Heart right ventricle (tissue), 16 donors: ENCODE data around the gene GARRE1. TPM values are rescaled to one million over a fixed set of nuclear protein-coding genes. Genes with fewer than 3 reads are reported as not detected.

Experiments used
- ATAC-seq, 8 donors: fragments of 200-7000 bp; cut with Tn5 transposase; one replicate each; pipeline ENCODE4 v1.9.1; 2020; ENCODE audit warnings: mild to moderate bottlenecking in 8 of 8, moderate library complexity in 8 of 8, moderate number of reproducible peaks in 1 of 8
- DNase-seq, 2 donors: peaks; one replicate each; pipeline ENCODE4 v3.0.0-alpha.2; 2020
- H3K27ac ChIP-seq, 10 donors: fragments of 200-600 bp; sonication (generic) in 2 of 10; one replicate each; pipeline versions ENCODE4 v1.5.0 to v1.8.0; 2020 to 2022; ENCODE audit warnings: mild to moderate bottlenecking in 3 of 10
- H3K27me3 ChIP-seq, 7 donors: fragments of 200-600 bp; one replicate each; pipeline ENCODE4 v1.8.0; 2021 to 2022; ENCODE audit warnings: mild to moderate bottlenecking in 2 of 7
- H3K36me3 ChIP-seq, 9 donors: fragments of 200-600 bp; sonication (generic) in 1 of 9; one replicate each; pipeline versions ENCODE4 v1.5.0 to v1.8.0; 2020 to 2022; ENCODE audit warnings: mild to moderate bottlenecking in 2 of 9
- H3K4me1 ChIP-seq, 9 donors: fragments of 200-600 bp; sonication (generic) in 1 of 9; one replicate each; pipeline versions ENCODE4 v1.5.0 to v1.8.0; 2020 to 2022; ENCODE audit warnings: mild to moderate bottlenecking in 4 of 9
- H3K4me3 ChIP-seq, 10 donors: fragments of 200-600 bp; sonication (generic) in 2 of 10; one replicate each; pipeline versions ENCODE4 v1.5.0 to v1.8.0; 2020 to 2022; ENCODE audit warnings: mild to moderate bottlenecking in 7 of 10, moderate library complexity in 2 of 10
- H3K9me3 ChIP-seq, 11 donors: fragments of 200-600 bp in 10 of 11; sonication (generic) in 2 of 11; one replicate each; pipeline versions ENCODE4 v1.5.0 to v1.8.0; 2013 to 2022; ENCODE audit warnings: mild to moderate bottlenecking in 2 of 11, control low read depth in 1 of 11, moderate library complexity in 1 of 11
- WGBS, 2 donors: extraction: QIAGEN DNeasy Blood & Tissue Kit; methylation state at CpG; one replicate each; pipeline ENCODE4 v1.1.7; 2013; ENCODE audit warnings: inconsistent platforms in 1 of 2; 5-methylcytosine and 5-hydroxymethylcytosine counted together
- intact Hi-C, 10 donors: fragments of 100-400 bp; cut with DNase I; formaldehyde crosslinking; loops; one replicate each; pipeline versions ENCODE4 v1.11.1 to v1.14.2; 2022
- polyA plus RNA-seq, 2 donors: library from polyadenylated mRNA; stranded (reverse); fragments of 200-250 nt; gene quantifications; one replicate each; pipeline ENCODE4 v1.2.3, GENCODE V29; 2013
- total RNA-seq, 10 donors: library from RNA; stranded (reverse); fragmentation: NEBNext Ultra II Directional in 3 of 10; extraction: Animal tissue kit (Norgen Biotek cat#: 25700) in 3 of 10; gene quantifications; one replicate each; pipeline versions ENCODE4 v1.2.1 to v1.2.4, GENCODE V29; 2021 to 2023
- TF ChIP-seq, protein P1 (sequence below), 9 donors: fragments of 200-600 bp; sonication (generic) in 2 of 9; IDR thresholded peaks; one replicate each; pipeline versions ENCODE4 v1.5.0 to v1.8.0; 2021 to 2022; ENCODE audit warnings: antibody characterized with exemption in 9 of 9, mild to moderate bottlenecking in 5 of 9, moderate library complexity in 1 of 9
- donor health status: Arrhythmogenic right ventricular cardiomyopathy.
- donor health status: ischemic (EF 13 %, LVEDD 7.1; RV severe dilation, severe dysfunction).
- donor health status: healthy with polysubstance abuse.
- donor health status: DM: no; HTN: yes; CAD: no.
- donor health status: DM: no; HTN: no; CAD: no.
- donor health status: ischemic (EF 25% LVEDD 6.9; RV normal size, moderate dysfunction).
- donor health status: ischemic (EF 25% LVEDD 5.7; RV mildly dilated, moderate dysfunction).
- donor health status: healthy.
- donor health status: DM: yes; HTN: yes; CAD: no.
- donor health status: Ischemic cardiomyopathy.
- donor health status: ischemic (EF 35%, LVEDD 5.7; RV mildly dilated, moderate dysfunction).
- donor health status: nonischemic (EF 11% LVEDD 7.7; RV severe dilation, severe dysfunction).
- donor health status: DM: yes; HTN: yes; CAD: no.
- donor health status: PGD.
- donor health status: ischemic (EF 29% LVEDD 5.4; RV normal size, mild dysfunction).
- donor health status: nonischemic (EF 23%, LVEDD 6.1; RV moderate dilation, normal function).

Gene GARRE1
- total and polyA plus RNA-seq, 12 donors: 7.1 to 28.9 (median 23.0) TPM

DNA sequence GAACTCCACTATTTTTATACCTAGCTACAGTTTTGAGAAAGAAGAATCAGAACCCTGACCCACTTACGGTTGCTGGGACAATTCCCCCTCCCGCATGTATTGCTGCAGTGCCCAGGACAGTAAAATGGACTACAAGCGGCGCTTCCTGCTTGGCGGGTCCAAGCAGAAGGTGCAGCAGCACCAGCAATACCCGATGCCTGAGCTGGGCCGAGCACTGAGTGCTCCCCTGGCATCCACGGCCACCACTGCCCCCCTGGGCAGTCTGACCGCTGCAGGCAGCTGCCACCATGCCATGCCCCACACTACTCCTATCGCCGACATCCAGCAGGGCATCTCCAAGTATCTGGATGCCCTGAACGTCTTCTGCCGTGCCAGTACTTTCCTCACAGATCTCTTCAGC, 46.0 kb downstream of the GARRE1 start:
- intact Hi-C loops: no loop called here
- DNase-seq (no peak), ATAC-seq (no peak)
- peaks cover 0 to 25% (median 10%) of the 10 kb centered on the region in 9 donors for H3K4me1 ChIP-seq
- H3K36me3 ChIP-seq: peaks cover 0 to 71% (median 30%) of the 10 kb centered on the region in 9 donors
- 94 to 96% methylated on average over 13 of the region's 13 CpGs for WGBS, 2 donors
- TF ChIP-seq, protein P1, sequence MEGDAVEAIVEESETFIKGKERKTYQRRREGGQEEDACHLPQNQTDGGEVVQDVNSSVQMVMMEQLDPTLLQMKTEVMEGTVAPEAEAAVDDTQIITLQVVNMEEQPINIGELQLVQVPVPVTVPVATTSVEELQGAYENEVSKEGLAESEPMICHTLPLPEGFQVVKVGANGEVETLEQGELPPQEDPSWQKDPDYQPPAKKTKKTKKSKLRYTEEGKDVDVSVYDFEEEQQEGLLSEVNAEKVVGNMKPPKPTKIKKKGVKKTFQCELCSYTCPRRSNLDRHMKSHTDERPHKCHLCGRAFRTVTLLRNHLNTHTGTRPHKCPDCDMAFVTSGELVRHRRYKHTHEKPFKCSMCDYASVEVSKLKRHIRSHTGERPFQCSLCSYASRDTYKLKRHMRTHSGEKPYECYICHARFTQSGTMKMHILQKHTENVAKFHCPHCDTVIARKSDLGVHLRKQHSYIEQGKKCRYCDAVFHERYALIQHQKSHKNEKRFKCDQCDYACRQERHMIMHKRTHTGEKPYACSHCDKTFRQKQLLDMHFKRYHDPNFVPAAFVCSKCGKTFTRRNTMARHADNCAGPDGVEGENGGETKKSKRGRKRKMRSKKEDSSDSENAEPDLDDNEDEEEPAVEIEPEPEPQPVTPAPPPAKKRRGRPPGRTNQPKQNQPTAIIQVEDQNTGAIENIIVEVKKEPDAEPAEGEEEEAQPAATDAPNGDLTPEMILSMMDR (IDR thresholded peaks at IDR 0.05): no peak
- no peaks in the 10 kb centered on the region for H3K9me3 ChIP-seq
- H3K27ac ChIP-seq: no peak overlapping the region
- no peak overlapping the region for H3K4me3 ChIP-seq
- no peaks in the 10 kb centered on the region for H3K27me3 ChIP-seq

DNA sequence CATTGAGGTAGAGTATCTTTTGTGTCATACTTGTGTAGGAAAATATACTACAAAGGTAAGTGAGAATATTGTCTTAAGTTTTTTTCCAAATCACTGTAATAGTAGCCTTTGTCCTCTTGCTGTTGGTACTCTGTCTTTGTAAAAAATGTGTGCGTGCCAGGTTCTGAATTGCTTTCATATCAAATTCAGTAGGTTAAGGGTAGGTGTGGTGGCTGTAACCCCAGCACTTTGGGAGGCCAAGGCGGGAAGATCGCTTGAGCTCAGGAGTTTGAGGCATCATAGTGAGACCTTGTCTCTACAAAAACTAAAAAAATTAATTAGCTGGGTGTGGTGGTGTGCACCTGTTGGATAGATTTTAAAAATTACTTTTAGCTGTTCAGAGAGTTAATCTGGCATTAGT, 46.6 kb downstream of the GARRE1 start:
- TF ChIP-seq, protein P1 (IDR thresholded peaks at IDR 0.05): no peak
- DNase-seq (no peak), ATAC-seq (no peak)
- peaks cover 0 to 30% (median 15%) of the 10 kb centered on the region in 9 donors for H3K4me1 ChIP-seq
- WGBS, 2 donors: 97% methylated on average over 3 of the region's 3 CpGs
- H3K36me3 ChIP-seq: peaks cover 0 to 73% (median 30%) of the 10 kb centered on the region in 9 donors
- H3K27ac ChIP-seq: no peak overlapping the region
- no peak overlapping the region for H3K4me3 ChIP-seq
- H3K27me3 ChIP-seq: no peaks in the 10 kb centered on the region
- no peaks in the 10 kb centered on the region for H3K9me3 ChIP-seq
- intact Hi-C loops: no loop called here

Other genes with a start within 250 kb of the GARRE1 start
- 10 to 100 TPM; 57.8 to 78.0 (median 66.1) TPM for gene LSM14A, start 82.0 kb upstream of the GARRE1 start, total RNA-seq
- gene LSM14A, start 82.0 kb upstream of the GARRE1 start, polyA plus RNA-seq: 10 to 100 TPM; 44.7 to 67.3 TPM
- gene GPI, start 110.6 kb downstream of the GARRE1 start, total RNA-seq: 100 to 1,000 TPM; 517 to 711 (median 563) TPM
- gene GPI, start 110.6 kb downstream of the GARRE1 start, polyA plus RNA-seq: 100 to 1,000 TPM; 178 to 205 TPM
- gene PDCD2L, start 149.8 kb downstream of the GARRE1 start, total RNA-seq: 10 to 100 TPM in 2 of 10 donors, 1 to 10 TPM in 8; 7.1 to 12.2 (median 9.3) TPM
- 10 to 100 TPM in 1 of 2 donors, 1 to 10 TPM in 1; 7.1 to 15.3 TPM for gene PDCD2L, start 149.8 kb downstream of the GARRE1 start, polyA plus RNA-seq
- gene UBA2, start 173.8 kb downstream of the GARRE1 start, total RNA-seq: 10 to 100 TPM; 38.8 to 74.4 (median 53.1) TPM
- 10 to 100 TPM; 36.1 to 50.8 TPM for gene UBA2, start 173.8 kb downstream of the GARRE1 start, polyA plus RNA-seq
- gene WTIP, start 227.2 kb downstream of the GARRE1 start, total RNA-seq: 10 to 100 TPM; 15.2 to 30.0 (median 25.2) TPM
- gene WTIP, start 227.2 kb downstream of the GARRE1 start, polyA plus RNA-seq: 1 to 10 TPM; 4.8 to 9.2 TPM